IPS-18a (cell line): ENCODE data around the gene EVPLL.
A peak's percentile ranks its signal among the peaks of the same experiment; 100 is the strongest.
"Not testable (repeated sequence)": the region's sequence is repeated elsewhere in the genome, so short reads cannot be mapped to it uniquely, and the experiment has no call there.

Source experiments
- H3K27ac ChIP-seq: one replicate; pipeline ENCODE4 v1.5.1; 2013; ENCODE audit warnings: low read length
- H3K27me3 ChIP-seq: one replicate; pipeline ENCODE4 v1.6.1; 2013; ENCODE audit warnings: mild to moderate bottlenecking, low read length; ENCODE audit not compliant: control insufficient read depth, insufficient read depth
- H3K36me3 ChIP-seq: one replicate; pipeline ENCODE4 v1.6.1; 2013; ENCODE audit warnings: low read depth, low read length; ENCODE audit not compliant: control insufficient read depth
- H3K4me1 ChIP-seq: one replicate; pipeline ENCODE4 v1.6.1; 2013; ENCODE audit warnings: low read depth, low read length; ENCODE audit not compliant: control insufficient read depth
- H3K4me3 ChIP-seq: one replicate; pipeline ENCODE4 v1.5.1; 2013; ENCODE audit warnings: low read length
- H3K9ac ChIP-seq: one replicate; pipeline ENCODE4 v1.6.1; 2013; ENCODE audit warnings: mild to moderate bottlenecking, low read length, moderate library complexity
- H3K9me3 ChIP-seq: one replicate; pipeline ENCODE4 v1.6.1; 2013; ENCODE audit warnings: low read depth, low read length; ENCODE audit not compliant: control insufficient read depth

EVPLL gene

DNA sequence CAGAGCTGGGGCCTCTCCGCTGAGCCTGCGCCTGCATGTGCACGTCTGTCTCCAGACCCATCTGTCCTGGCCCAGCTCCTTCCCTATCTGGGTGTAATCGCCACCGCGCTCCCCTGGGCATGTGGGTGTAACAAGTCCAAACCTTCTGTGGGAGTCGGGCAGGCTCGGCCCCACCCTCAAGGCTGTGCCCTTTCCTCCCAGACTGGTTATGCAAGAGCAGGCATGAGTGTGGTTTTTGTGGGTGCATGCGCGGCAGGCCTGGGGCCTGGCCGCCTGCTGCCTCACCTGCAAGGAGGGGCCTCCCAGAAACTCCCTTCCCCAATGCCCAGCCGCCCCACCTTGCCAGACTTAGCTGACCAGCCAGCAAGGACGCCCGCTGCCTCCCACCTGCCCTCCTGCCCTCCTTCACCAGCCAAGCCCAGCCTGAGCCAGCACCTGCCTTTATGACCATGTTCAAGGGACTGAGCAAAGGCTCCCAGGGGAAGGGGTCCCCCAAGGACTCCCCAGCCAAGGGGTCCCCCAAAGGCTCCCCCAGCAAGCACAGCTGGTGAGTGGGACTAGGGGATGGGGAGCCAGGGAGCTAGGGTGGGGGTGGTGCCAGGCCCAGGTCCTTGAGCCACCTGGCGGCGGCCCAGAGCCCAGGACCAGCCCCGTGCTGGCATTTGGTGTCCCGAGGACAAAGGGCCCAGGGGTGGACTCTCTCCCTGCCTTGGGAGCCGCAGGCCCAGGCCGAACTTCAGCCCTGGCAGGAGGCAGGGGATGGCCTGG, at the start of gene EVPLL:
TSS of gene EVPLL (plus strand) at position 342 of the 768 bp plus-strand sequence. CDS start 3,160 bp downstream, outside the sequence.
- H3K9me3 ChIP-seq = no peaks in the 10 kb centered on the region
- no peaks in the 10 kb centered on the region for H3K27me3 ChIP-seq
- no peak within 1 kb of the TSS for H3K4me3 ChIP-seq
- H3K9ac ChIP-seq = no peak within 1 kb of the TSS
- H3K4me1 ChIP-seq = no peaks in the 10 kb centered on the region
- no peaks in the 10 kb centered on the region for H3K36me3 ChIP-seq
- H3K27ac ChIP-seq = no peak within 1 kb of the TSS

- H3K27ac ChIP-seq = no peak overlapping the region
- no peak overlapping the region for H3K9ac ChIP-seq
- no peak overlapping the region for H3K4me3 ChIP-seq
- peaks cover 42% of the 10 kb centered on the region for H3K36me3 ChIP-seq
- H3K9me3 ChIP-seq = no peaks in the 10 kb centered on the region
- no peaks in the 10 kb centered on the region for H3K4me1 ChIP-seq
- H3K27me3 ChIP-seq = no peaks in the 10 kb centered on the region
Measured at GRCh38 chr17:18328643-18329204, 48.9 kb upstream of the EVPLL start.

DNA sequence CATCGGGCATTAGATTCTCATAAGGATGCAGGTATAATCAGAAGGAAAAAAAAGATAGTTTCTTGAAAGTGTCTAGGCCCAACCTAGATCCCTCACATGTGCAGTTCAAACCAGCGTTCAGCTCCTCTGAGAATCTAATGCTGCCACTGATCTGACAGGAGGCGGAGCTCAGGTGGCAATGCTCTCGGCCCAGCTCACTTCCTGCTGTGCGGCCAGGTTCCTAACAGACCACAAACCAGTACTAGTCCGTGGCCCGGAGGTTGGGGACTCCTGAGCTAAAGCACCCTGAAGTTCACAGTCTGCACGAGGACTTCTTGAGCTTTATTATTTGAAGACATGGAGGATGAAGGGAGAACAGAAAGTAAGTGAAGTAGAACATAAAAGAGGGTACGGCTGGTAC, 45.7 kb upstream of the EVPLL start:
- Histone ChIP-seq H3K36me3 (peaks cover 54% of the 10 kb centered on the region), H3K9ac (no peak overlapping the region), H3K9me3 (no peaks in the 10 kb centered on the region), H3K4me3 (no peak overlapping the region), H3K27me3 (no peaks in the 10 kb centered on the region), H3K4me1 (no peaks in the 10 kb centered on the region), H3K27ac (no peak overlapping the region)

- Histone ChIP-seq H3K36me3 (peaks cover 54% of the 10 kb centered on the region), H3K4me3 (no peak overlapping the region), H3K9me3 (no peaks in the 10 kb centered on the region), H3K27ac (no peak overlapping the region), H3K4me1 (no peaks in the 10 kb centered on the region), H3K27me3 (no peaks in the 10 kb centered on the region), H3K9ac (no peak overlapping the region)
Measured at GRCh38 chr17:18332909-18333489, 44.6 kb upstream of the EVPLL start.

- H3K36me3 ChIP-seq = peaks cover 54% of the 10 kb centered on the region
- H3K9ac ChIP-seq, H3K27ac ChIP-seq, H3K4me3 ChIP-seq, H3K9me3 ChIP-seq, H3K27me3 ChIP-seq, H3K4me1 ChIP-seq: not testable (repeated sequence)
Measured at GRCh38 chr17:18338158-18338557, 39.4 kb upstream of the EVPLL start.

GRCh38 chr17:18339933-18340332, 37.6 kb upstream of the EVPLL start:
- H3K4me3 ChIP-seq = no peak overlapping the region
- H3K27ac ChIP-seq = no peak overlapping the region
- H3K36me3 ChIP-seq = peaks cover 58% of the 10 kb centered on the region
- no peaks in the 10 kb centered on the region for H3K27me3 ChIP-seq
- H3K9ac ChIP-seq = no peak overlapping the region
- H3K4me1 ChIP-seq = no peaks in the 10 kb centered on the region
- peaks cover 2% of the 10 kb centered on the region for H3K9me3 ChIP-seq

GRCh38 chr17:18344021-18344420, 33.6 kb upstream of the EVPLL start:
- peaks cover 2% of the 10 kb centered on the region for H3K9me3 ChIP-seq
- H3K4me3 ChIP-seq = no peak overlapping the region
- no peak overlapping the region for H3K27ac ChIP-seq
- H3K9ac ChIP-seq = no peak overlapping the region
- no peaks in the 10 kb centered on the region for H3K4me1 ChIP-seq
- H3K27me3 ChIP-seq = no peaks in the 10 kb centered on the region
- H3K36me3 ChIP-seq = peaks cover 74% of the 10 kb centered on the region

DNA sequence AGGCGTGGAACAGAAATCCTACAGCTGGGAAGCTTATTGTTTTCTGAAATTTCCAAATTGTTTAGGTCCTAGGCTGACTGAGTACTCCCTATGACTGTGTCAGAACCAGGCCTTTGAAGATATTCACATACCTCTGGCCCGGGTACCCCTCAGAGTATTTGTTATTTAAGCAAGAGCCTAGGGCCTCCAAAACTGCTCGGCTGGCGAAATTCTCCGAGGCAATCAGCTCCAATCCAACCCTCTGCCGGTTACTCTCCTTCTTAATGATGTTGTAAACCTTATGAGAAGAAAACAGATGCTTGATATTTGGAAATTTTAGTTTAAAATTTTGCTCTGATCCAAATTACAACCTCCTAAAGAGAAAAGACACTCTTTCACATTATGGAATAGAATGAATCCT, 24.0 kb upstream of the EVPLL start:
- Histone ChIP-seq H3K27ac (no peak overlapping the region), H3K4me3 (no peak overlapping the region), H3K9me3 (no peaks in the 10 kb centered on the region), H3K36me3 (peaks cover 28% of the 10 kb centered on the region), H3K27me3 (no peaks in the 10 kb centered on the region), H3K4me1 (no peaks in the 10 kb centered on the region), H3K9ac (no peak overlapping the region)

DNA sequence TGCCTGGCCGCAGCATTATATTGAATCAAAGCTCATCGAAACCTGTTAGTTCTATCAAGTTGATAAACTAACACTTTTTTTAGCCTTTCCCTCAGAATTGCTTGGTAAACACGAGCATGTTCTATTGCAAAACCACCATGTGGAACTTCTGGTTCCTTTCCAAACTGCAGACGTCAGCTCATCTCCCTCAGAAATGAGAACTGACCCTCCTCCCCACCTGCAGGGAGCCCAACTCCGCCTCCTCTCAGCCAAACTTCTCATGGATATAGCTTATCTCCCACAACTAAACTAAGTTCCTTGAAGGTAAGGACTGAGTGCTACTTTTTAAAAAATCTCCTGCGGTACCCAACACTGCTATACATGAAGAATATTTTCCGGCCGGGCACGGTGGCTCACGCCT, 21.0 kb upstream of the EVPLL start:
- Histone ChIP-seq H3K27ac (no peak overlapping the region), H3K36me3 (peaks cover 36% of the 10 kb centered on the region), H3K4me3 (no peak overlapping the region), H3K4me1 (no peaks in the 10 kb centered on the region), H3K9ac (no peak overlapping the region), H3K9me3 (no peaks in the 10 kb centered on the region), H3K27me3 (no peaks in the 10 kb centered on the region)

- H3K9ac ChIP-seq = no peak overlapping the region
- no peak overlapping the region for H3K27ac ChIP-seq
- H3K9me3 ChIP-seq = no peaks in the 10 kb centered on the region
- H3K4me1 ChIP-seq = no peaks in the 10 kb centered on the region
- no peak overlapping the region for H3K4me3 ChIP-seq
- peaks cover 14% of the 10 kb centered on the region for H3K36me3 ChIP-seq
- no peaks in the 10 kb centered on the region for H3K27me3 ChIP-seq
Measured at GRCh38 chr17:18360518-18360917, 17.1 kb upstream of the EVPLL start.

GRCh38 chr17:18361837-18362697, 15.5 kb upstream of the EVPLL start:
- H3K9me3 ChIP-seq = no peaks in the 10 kb centered on the region
- no peak overlapping the region for H3K27ac ChIP-seq
- no peaks in the 10 kb centered on the region for H3K4me1 ChIP-seq
- no peaks in the 10 kb centered on the region for H3K27me3 ChIP-seq
- H3K36me3 ChIP-seq = peaks cover 12% of the 10 kb centered on the region
- H3K9ac ChIP-seq = peak overlapping the region; percentile 73
- H3K4me3 ChIP-seq = peak overlapping the region; percentile 99
